Measurements from ENCODE around the gene VCL.

The VCL gene

DNA sequence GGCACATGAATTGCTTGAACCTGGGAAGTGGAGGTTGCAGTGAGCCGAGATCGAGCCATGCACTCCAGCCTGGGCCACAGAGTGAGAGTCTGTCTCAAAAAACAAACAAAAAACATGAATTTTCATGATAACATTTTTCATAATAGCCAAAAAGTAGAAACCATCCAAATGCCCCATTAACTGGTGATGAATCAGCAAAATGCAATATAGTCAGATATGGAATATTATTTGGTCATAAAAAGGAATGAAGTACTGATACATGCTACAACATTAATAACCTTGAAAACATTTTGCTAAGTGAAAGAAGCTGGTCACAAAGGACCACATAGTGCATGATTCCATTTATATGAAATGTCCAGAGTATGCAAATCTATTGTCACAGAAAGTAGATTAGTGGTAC is 24.5 kb upstream of the VCL start:
- WGBS, result 100% methylated on average over 2 of the region's 2 CpGs
- H3K27ac ChIP-seq (ENCODE audit: low read length, poor library complexity, severe bottlenecking), result no peak overlapping the region

DNA sequence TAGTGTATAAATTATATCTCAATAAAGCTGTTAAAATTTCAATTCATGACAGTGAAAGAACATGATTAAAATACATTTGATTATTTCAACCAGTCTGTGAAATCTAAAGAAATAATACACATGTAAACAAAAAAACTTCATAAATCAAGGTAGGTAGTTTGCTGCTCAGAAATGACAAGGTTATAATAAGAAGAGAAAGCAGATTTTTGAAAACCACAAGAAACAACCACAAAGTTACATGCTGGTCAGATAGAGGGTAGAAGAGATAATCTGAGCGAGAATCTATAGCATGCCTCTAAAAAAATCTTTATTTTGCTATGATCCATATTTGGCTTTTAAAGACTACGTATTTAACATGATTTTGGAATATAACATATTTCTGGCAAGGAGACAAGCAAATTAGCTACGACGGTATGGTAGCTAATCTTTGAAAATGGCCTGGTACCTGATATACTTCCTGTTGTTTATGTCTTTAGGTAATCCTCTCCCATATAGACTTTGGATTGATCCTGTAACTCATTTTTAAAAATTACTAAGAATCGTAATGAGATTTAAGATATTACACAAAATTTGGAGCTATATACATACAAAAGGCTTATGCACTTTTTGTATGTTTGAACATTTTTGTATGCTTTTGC is 23.5 kb upstream of the VCL start:
- H3K79me1 ChIP-seq (replicated peaks; ENCODE audit: low read length, poor library complexity, severe bottlenecking), result no peaks in the 10 kb centered on the region
- no peak overlapping the region for H4K8ac ChIP-seq (ENCODE audit: low read length)
- H3K14ac ChIP-seq (ENCODE audit: low read length in 2 of 2), result no peak overlapping the region
- H3K36me3 ChIP-seq (ENCODE audit: control insufficient read depth in 1 of 2, insufficient read depth in 2 of 2, low read depth in 1 of 2, low read length in 2 of 2), result no peaks in the 10 kb centered on the region
- H3K4ac ChIP-seq (ENCODE audit: low read depth in 1 of 2, low read length in 2 of 2), result no peak overlapping the region
- H3K4me2 ChIP-seq (ENCODE audit: low read length, poor library complexity, severe bottlenecking), result no peak overlapping the region
- H3K27ac ChIP-seq (ENCODE audit: low read length, poor library complexity, severe bottlenecking), result no peak overlapping the region
- no peak overlapping the region for H3K23ac ChIP-seq (ENCODE audit: low read length in 2 of 2)
- H3K4me3 ChIP-seq (ENCODE audit: insufficient read depth in 1 of 2, low read depth in 1 of 2, low read length in 2 of 2), result no peak overlapping the region
- H4K91ac ChIP-seq (ENCODE audit: low read length), result no peak overlapping the region
- no peaks in the 10 kb centered on the region for H3K27me3 ChIP-seq (ENCODE audit: control insufficient read depth in 1 of 2, insufficient read depth in 1 of 2, low read length in 2 of 2)
- H3K4me1 ChIP-seq (ENCODE audit: control insufficient read depth, insufficient read depth, low read depth, low read length), result peaks cover under 1% of the 10 kb centered on the region
- H2BK5ac ChIP-seq (ENCODE audit: low read depth, low read length, poor library complexity, severe bottlenecking), result no peak overlapping the region
- no peak overlapping the region for H2BK120ac ChIP-seq (ENCODE audit: low read depth, low read length)
- no CpG with 5 or more reads among the region's 5 CpGs for WGBS
- DNase-seq, result no peak
- no peak overlapping the region for H2BK12ac ChIP-seq (ENCODE audit: low read length in 2 of 2)
- no peak overlapping the region for H2BK15ac ChIP-seq (ENCODE audit: low read depth, poor library complexity, severe bottlenecking)
- H2AK5ac ChIP-seq (ENCODE audit: low read length, severe bottlenecking), result no peak overlapping the region
- no peak overlapping the region for H3K9ac ChIP-seq (ENCODE audit: low read length)
- no peak overlapping the region for H3K18ac ChIP-seq (ENCODE audit: low read depth in 1 of 2, low read length in 2 of 2)
- H2AFZ ChIP-seq (ENCODE audit: low read depth, low read length), result no peak overlapping the region
- H3K9me3 ChIP-seq (ENCODE audit: control insufficient read depth, low read length), result no peaks in the 10 kb centered on the region

More for the DNA sequence above, 24.5 kb upstream of the VCL start:
- no peak for DNase-seq
- Histone ChIP-seq H3K9ac (ENCODE audit: low read length) (no peak overlapping the region), H3K18ac (ENCODE audit: low read depth in 1 of 2, low read length in 2 of 2) (no peak overlapping the region), H2BK5ac (ENCODE audit: low read depth, low read length, poor library complexity, severe bottlenecking) (no peak overlapping the region), H3K79me1 (replicated peaks; ENCODE audit: low read length, poor library complexity, severe bottlenecking) (no peaks in the 10 kb centered on the region), H3K4ac (ENCODE audit: low read depth in 1 of 2, low read length in 2 of 2) (no peak overlapping the region), H3K27me3 (ENCODE audit: control insufficient read depth in 1 of 2, insufficient read depth in 1 of 2, low read length in 2 of 2) (no peaks in the 10 kb centered on the region), H2BK120ac (ENCODE audit: low read depth, low read length) (no peak overlapping the region), H3K14ac (ENCODE audit: low read length in 2 of 2) (no peak overlapping the region), H2BK15ac (ENCODE audit: low read depth, poor library complexity, severe bottlenecking) (no peak overlapping the region), H3K4me3 (ENCODE audit: insufficient read depth in 1 of 2, low read depth in 1 of 2, low read length in 2 of 2) (no peak overlapping the region), H4K8ac (ENCODE audit: low read length) (no peak overlapping the region), H2AFZ (ENCODE audit: low read depth, low read length) (no peak overlapping the region), H3K23ac (ENCODE audit: low read length in 2 of 2) (no peak overlapping the region), H3K9me3 (ENCODE audit: control insufficient read depth, low read length) (no peaks in the 10 kb centered on the region), H4K91ac (ENCODE audit: low read length) (no peak overlapping the region), H3K36me3 (ENCODE audit: control insufficient read depth in 1 of 2, insufficient read depth in 2 of 2, low read depth in 1 of 2, low read length in 2 of 2) (no peaks in the 10 kb centered on the region), H2BK12ac (ENCODE audit: low read length in 2 of 2) (no peak overlapping the region), H2AK5ac (ENCODE audit: low read length, severe bottlenecking) (no peak overlapping the region), H3K4me2 (ENCODE audit: low read length, poor library complexity, severe bottlenecking) (no peak overlapping the region), H3K4me1 (ENCODE audit: control insufficient read depth, insufficient read depth, low read depth, low read length) (peaks cover 1% of the 10 kb centered on the region)

- Histone ChIP-seq H3K4me2 (ENCODE audit: low read length, poor library complexity, severe bottlenecking) (no peak overlapping the region), H2BK15ac (ENCODE audit: low read depth, poor library complexity, severe bottlenecking) (no peak overlapping the region), H3K4me1 (ENCODE audit: control insufficient read depth, insufficient read depth, low read depth, low read length) (peaks cover 2% of the 10 kb centered on the region), H3K36me3 (ENCODE audit: control insufficient read depth in 1 of 2, insufficient read depth in 2 of 2, low read depth in 1 of 2, low read length in 2 of 2) (no peaks in the 10 kb centered on the region), H3K18ac (ENCODE audit: low read depth in 1 of 2, low read length in 2 of 2) (no peak overlapping the region), H3K27me3 (ENCODE audit: control insufficient read depth in 1 of 2, insufficient read depth in 1 of 2, low read length in 2 of 2) (no peaks in the 10 kb centered on the region), H4K91ac (ENCODE audit: low read length) (no peak overlapping the region), H2AK5ac (ENCODE audit: low read length, severe bottlenecking) (no peak overlapping the region), H3K9me3 (ENCODE audit: control insufficient read depth, low read length) (no peaks in the 10 kb centered on the region), H2BK120ac (ENCODE audit: low read depth, low read length) (no peak overlapping the region), H3K27ac (ENCODE audit: low read length, poor library complexity, severe bottlenecking) (no peak overlapping the region), H4K8ac (ENCODE audit: low read length) (no peak overlapping the region), H3K9ac (ENCODE audit: low read length) (no peak overlapping the region), H3K4ac (ENCODE audit: low read depth in 1 of 2, low read length in 2 of 2) (no peak overlapping the region), H3K4me3 (ENCODE audit: insufficient read depth in 1 of 2, low read depth in 1 of 2, low read length in 2 of 2) (no peak overlapping the region), H3K14ac (ENCODE audit: low read length in 2 of 2) (no peak overlapping the region), H2BK5ac (ENCODE audit: low read depth, low read length, poor library complexity, severe bottlenecking) (no peak overlapping the region), H3K79me1 (replicated peaks; ENCODE audit: low read length, poor library complexity, severe bottlenecking) (no peaks in the 10 kb centered on the region), H2AFZ (ENCODE audit: low read depth, low read length) (no peak overlapping the region), H3K23ac (ENCODE audit: low read length in 2 of 2) (no peak overlapping the region), H2BK12ac (ENCODE audit: low read length in 2 of 2) (no peak overlapping the region)
- no peak for DNase-seq
- 77% methylated on average over 4 of the region's 4 CpGs for WGBS
Observed at GRCh38 chr10:73975388-73975787, 22.5 kb upstream of the VCL start.

DNA sequence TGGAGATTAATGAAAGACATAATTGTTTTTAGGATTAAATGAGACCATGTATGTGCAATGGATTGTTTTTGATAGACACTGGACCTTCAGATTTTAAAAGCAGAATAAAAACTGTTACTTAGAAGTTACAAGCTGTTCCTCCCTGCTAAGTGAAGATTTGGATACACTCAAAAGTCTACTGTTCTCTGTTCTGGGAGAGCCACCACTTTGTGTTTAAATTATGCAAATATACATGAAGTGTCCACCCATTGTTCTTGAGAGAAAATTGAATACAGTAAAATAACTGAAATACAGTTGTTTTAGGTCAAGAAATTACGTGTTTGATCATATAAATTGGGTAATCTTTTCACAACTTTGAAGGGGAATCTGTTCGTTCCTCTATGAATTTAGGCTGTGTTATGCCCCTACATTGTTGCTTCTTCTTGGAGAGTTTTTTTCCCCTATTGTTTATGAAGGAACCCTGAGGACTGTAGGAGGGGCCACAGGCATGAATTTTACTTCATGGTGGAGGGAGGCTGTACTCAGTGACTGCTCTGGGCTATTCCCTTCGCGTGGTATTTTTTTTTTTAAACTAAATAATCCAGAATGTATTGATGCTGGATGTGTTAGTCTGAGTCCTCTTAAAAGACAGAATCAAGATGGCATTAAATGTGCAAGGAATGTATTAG is 18.6 kb upstream of the VCL start:
- Histone ChIP-seq H4K91ac (ENCODE audit: low read length) (no peak overlapping the region), H2AFZ (ENCODE audit: low read depth, low read length) (no peak overlapping the region), H3K79me1 (replicated peaks; ENCODE audit: low read length, poor library complexity, severe bottlenecking) (no peaks in the 10 kb centered on the region), H3K18ac (ENCODE audit: low read depth in 1 of 2, low read length in 2 of 2) (no peak overlapping the region), H3K9ac (ENCODE audit: low read length) (no peak overlapping the region), H3K4me1 (ENCODE audit: control insufficient read depth, insufficient read depth, low read depth, low read length) (peaks cover 2% of the 10 kb centered on the region), H2BK12ac (ENCODE audit: low read length in 2 of 2) (no peak overlapping the region), H3K4ac (ENCODE audit: low read depth in 1 of 2, low read length in 2 of 2) (no peak overlapping the region), H2BK120ac (ENCODE audit: low read depth, low read length) (no peak overlapping the region), H3K4me3 (ENCODE audit: insufficient read depth in 1 of 2, low read depth in 1 of 2, low read length in 2 of 2) (no peak overlapping the region), H3K14ac (ENCODE audit: low read length in 2 of 2) (no peak overlapping the region), H3K23ac (ENCODE audit: low read length in 2 of 2) (no peak overlapping the region), H2AK5ac (ENCODE audit: low read length, severe bottlenecking) (no peak overlapping the region), H4K8ac (ENCODE audit: low read length) (no peak overlapping the region), H3K36me3 (ENCODE audit: control insufficient read depth in 1 of 2, insufficient read depth in 2 of 2, low read depth in 1 of 2, low read length in 2 of 2) (no peaks in the 10 kb centered on the region), H3K27me3 (ENCODE audit: control insufficient read depth in 1 of 2, insufficient read depth in 1 of 2, low read length in 2 of 2) (no peaks in the 10 kb centered on the region), H3K4me2 (ENCODE audit: low read length, poor library complexity, severe bottlenecking) (no peak overlapping the region), H2BK15ac (ENCODE audit: low read depth, poor library complexity, severe bottlenecking) (no peak overlapping the region), H3K27ac (ENCODE audit: low read length, poor library complexity, severe bottlenecking) (no peak overlapping the region), H2BK5ac (ENCODE audit: low read depth, low read length, poor library complexity, severe bottlenecking) (no peak overlapping the region), H3K9me3 (ENCODE audit: control insufficient read depth, low read length) (no peaks in the 10 kb centered on the region)
- WGBS, result 80% methylated on average over 4 of the region's 4 CpGs
- no peak for DNase-seq

All from mesenchymal stem cell (in vitro differentiated cells and primary cell).